GM18870 (cell line): ENCODE data around the gene RASGRF2.

Source experiments
- ATAC-seq: cut with Tn5 transposase; IDR thresholded peaks from one replicate; pipeline ENCODE4 v1.9.1; 2021; ENCODE audit warnings: moderate library complexity; ENCODE audit not compliant: unreplicated experiment

RASGRF2 gene

GRCh38 chr5:80953587-80953986 lies 6.6 kb upstream of the RASGRF2 start:
- ATAC-seq = no peak

GRCh38 chr5:80955082-80955590 lies 5.0 kb upstream of the RASGRF2 start:
- ATAC-seq = no peak

- ATAC-seq = no peak
These were observed 3.9 kb upstream of the RASGRF2 start for GRCh38 chr5:80956272-80956671.

- no peak for ATAC-seq
These were observed 3.0 kb upstream of the RASGRF2 start for GRCh38 chr5:80957031-80957761.

- ATAC-seq = no peak
These were observed 1.5 kb upstream of the RASGRF2 start for GRCh38 chr5:80958616-80959015.

- ATAC-seq = no peak
These were observed 1.0 kb upstream of the RASGRF2 start for GRCh38 chr5:80959138-80959537.

- ATAC-seq = no peak
These were observed 590 bp downstream of the RASGRF2 start for GRCh38 chr5:80960531-80961375.

GRCh38 chr5:80961376-80962281 lies 1.5 kb downstream of the RASGRF2 start:
- ATAC-seq = no peak

GRCh38 chr5:80962630-80963520 lies 2.7 kb downstream of the RASGRF2 start:
- no peak for ATAC-seq

- ATAC-seq = no peak
These were observed 3.3 kb downstream of the RASGRF2 start for GRCh38 chr5:80963521-80963895.

GRCh38 chr5:80963966-80964481 lies 3.9 kb downstream of the RASGRF2 start:
- ATAC-seq = no peak

GRCh38 chr5:80964491-80964890 lies 4.3 kb downstream of the RASGRF2 start:
- ATAC-seq = no peak

GRCh38 chr5:80964919-80965318 lies 4.8 kb downstream of the RASGRF2 start:
- no peak for ATAC-seq

GRCh38 chr5:80967500-80968181 lies 7.5 kb downstream of the RASGRF2 start:
- no peak for ATAC-seq

- no peak for ATAC-seq
These were observed 12.9 kb downstream of the RASGRF2 start for GRCh38 chr5:80973027-80973426.

- no peak for ATAC-seq
These were observed 14.9 kb downstream of the RASGRF2 start for GRCh38 chr5:80975065-80975464.

- no peak for ATAC-seq
These were observed 16.8 kb downstream of the RASGRF2 start for GRCh38 chr5:80976985-80977384.

GRCh38 chr5:80977764-80978163 lies 17.6 kb downstream of the RASGRF2 start:
- ATAC-seq = no peak

GRCh38 chr5:80978772-80979317 lies 18.7 kb downstream of the RASGRF2 start:
- ATAC-seq = no peak
